Measurements from ENCODE around the gene INTS6L.
"Not testable (repeated sequence)": the region's sequence is repeated elsewhere in the genome, so short reads cannot be mapped to it uniquely, and the experiment has no call there.

Gene INTS6L

DNA sequence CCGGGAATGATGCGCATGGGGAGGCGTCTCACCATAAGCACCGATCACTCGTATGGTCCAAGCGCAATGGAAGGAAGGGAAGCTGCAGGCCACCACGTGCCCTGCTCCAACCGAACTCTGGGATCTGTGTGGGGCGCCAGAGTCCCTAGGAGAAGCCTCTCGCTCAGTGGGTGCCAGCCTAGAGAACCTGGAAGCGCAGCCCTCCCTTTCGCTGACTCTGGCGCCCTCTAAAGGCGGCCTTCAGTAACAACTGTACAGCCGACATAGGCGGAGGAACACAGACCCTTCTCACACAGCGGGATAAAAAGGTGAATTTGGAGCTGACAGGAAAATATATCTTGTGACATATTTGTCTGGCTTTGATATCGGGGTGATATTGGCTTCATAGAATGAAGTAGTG, 76.0 kb downstream of the INTS6L start:
- peak in 1 of 3 donors; percentile 24 for DNase-seq (ENCODE audit: low read depth in 3 of 3, low spot score in 1 of 3)

DNA sequence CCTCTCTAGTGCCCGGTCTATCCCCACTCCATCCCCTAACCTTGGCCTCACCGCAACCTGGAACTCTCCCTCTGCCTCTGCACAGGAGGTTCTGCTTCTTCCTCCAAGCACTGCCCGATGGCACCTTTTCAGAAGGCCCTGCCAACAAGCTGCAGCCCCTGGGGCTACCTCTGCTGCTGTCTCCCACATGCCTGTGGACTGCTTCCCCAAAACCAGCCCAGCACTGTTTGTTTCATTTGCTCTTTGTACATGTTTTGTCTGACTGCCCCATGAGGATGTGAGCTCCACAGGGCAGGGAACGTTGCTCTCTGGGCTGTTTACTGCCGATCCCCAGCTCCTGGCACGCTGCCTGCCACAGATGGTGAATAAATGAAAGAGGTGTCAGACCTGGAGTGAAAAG, 85.4 kb downstream of the INTS6L start:
- DNase-seq (ENCODE audit: low read depth in 3 of 3, low spot score in 1 of 3), result no peak

DNA sequence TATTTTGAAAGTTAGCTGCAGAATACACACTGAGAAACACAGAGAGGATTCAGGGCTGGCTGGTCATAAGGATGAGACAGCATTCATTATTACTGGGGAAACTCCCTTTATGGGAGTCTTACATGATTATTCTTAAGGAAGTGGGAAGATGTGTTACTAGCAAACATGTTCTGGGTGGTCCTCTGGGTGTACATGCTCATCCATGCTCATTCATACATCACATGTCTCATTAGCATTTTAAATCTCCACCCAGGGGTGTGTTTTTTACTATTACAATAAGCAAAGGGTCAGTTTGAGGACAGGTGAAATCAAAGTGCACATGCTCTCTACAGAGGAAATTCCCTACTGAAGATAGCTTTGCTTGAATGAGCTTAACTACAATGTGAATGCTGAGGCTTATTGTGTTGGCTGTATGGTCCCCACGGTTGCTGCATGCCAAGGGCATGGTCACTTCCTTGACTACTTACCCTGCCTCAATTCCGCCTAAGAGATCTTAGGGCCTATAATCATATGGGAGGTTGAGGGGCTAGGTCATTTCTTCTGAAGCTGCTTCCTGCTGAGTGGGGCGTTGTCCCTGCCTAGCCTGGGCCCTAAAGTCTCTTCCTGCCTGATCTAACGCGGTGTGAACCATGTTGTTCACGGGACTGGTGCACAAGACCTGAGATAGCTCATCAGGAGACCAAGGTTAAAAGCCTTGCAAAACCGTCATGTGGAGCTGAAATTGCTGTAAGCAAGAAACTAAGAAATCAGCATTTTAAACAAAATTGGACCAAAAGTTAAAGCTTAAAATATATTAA, 104.1 kb downstream of the INTS6L start:
- not testable (repeated sequence) for DNase-seq (ENCODE audit: low read depth in 3 of 3, low spot score in 1 of 3)

DNA sequence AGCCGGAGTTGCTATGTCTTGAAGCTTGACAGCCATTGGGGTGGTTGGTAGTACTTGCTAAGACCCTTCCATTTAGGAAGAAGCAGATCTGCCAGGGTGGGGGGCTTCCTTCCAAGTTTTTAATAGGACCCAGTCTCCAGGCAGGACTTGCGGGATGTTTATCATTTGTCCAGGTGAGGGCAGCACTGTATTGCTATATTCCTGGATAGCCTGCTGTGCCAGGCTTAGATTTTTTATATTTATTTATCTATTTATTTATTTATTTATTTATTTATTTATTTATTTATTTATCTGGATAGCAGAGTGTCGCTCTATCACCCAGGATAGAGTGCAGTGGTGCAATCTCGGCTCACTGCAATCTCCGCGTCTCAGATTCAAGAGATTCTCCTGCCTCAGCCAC, 105.5 kb downstream of the INTS6L start:
- no peak for DNase-seq (ENCODE audit: low read depth in 3 of 3, low spot score in 1 of 3)

DNA sequence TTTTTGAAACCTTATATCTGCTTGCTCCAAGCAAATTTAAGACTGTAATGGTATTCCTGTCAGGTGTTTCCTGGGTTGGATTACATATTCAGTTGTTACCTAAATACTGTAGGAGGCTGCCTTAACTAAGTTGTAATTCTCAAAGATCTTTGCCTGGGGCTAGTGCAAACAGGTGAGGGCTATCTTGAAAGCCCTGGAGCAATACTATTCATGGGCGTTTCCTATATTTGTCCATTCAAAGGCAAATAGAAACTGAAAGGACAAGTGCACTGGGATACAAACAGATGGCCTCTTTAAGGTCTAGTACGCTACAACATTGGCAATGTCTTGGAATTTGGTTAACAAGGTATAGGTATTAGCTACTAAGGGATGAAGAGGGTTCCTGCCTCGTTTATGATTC, 108.9 kb downstream of the INTS6L start:
- no peak for DNase-seq (ENCODE audit: low read depth in 3 of 3, low spot score in 1 of 3)

Data from stimulated activated CD4-positive, alpha-beta T cell treated with anti-CD3 and anti-CD28 coated beads, TNF-alpha, amount 100 ng/mL, for 1 hour (primary cell).